Calu3 (cell line): ENCODE data around the gene METTL23. TPM values are rescaled to one million over a fixed set of nuclear protein-coding genes. Genes with fewer than 3 reads are reported as not detected.

Experiments
- BruUV-seq: library from RNA; stranded (reverse); fragments of 400-500 nt; replicated peaks from 2 replicates; lab custom pipeline; 2021; lab: Mats Ljungman, UMichigan
- CTCF ChIA-PET: fragments of 300-600 bp; sonication (Branson Sonifier 250); formaldehyde crosslinking; loops from one replicate; lab custom pipeline; 2022; ENCODE audit warnings: antibody characterized with exemption; lab: Charles Lee
- DNase-seq: peaks from one replicate; pipeline ENCODE4 v3.0.0; 2022
- H3K27ac Mint-ChIP-seq: one replicate; pipeline ENCODE4 v1.8.0; 2022; ENCODE audit warnings: mixed read lengths; ENCODE audit not compliant: unreplicated experiment
- H3K27me3 Mint-ChIP-seq: one replicate; pipeline ENCODE4 v1.8.0; 2022; ENCODE audit warnings: mixed read lengths; ENCODE audit not compliant: unreplicated experiment
- H3K36me3 Mint-ChIP-seq: one replicate; pipeline ENCODE4 v1.8.0; 2022; ENCODE audit warnings: mild to moderate bottlenecking, moderate library complexity, mixed read lengths; ENCODE audit not compliant: insufficient read depth, unreplicated experiment
- H3K4me1 Mint-ChIP-seq: one replicate; pipeline ENCODE4 v1.8.0; 2022; ENCODE audit warnings: mild to moderate bottlenecking, low read depth, mixed read lengths; ENCODE audit not compliant: unreplicated experiment
- H3K4me3 Mint-ChIP-seq: one replicate; pipeline ENCODE4 v1.8.0; 2022; ENCODE audit warnings: mild to moderate bottlenecking, low read depth, moderate library complexity, mixed read lengths; ENCODE audit not compliant: unreplicated experiment
- H3K9me3 Mint-ChIP-seq: one replicate; pipeline ENCODE4 v1.8.0; 2022; ENCODE audit warnings: low read depth, mixed read lengths; ENCODE audit not compliant: unreplicated experiment
- CTCF ChIP-seq: fragments of 200-600 bp; IDR thresholded peaks from one replicate; pipeline ENCODE4 v1.8.0; 2022; ENCODE audit warnings: antibody characterized with exemption; ENCODE audit not compliant: unreplicated experiment
- intact Hi-C: fragments of 100-400 bp; cut with micrococcal nuclease; formaldehyde crosslinking; loops from one replicate; pipeline ENCODE4 v1.10.0; 2022; ENCODE audit not compliant: unreplicated experiment
- total RNA-seq: library from RNA; stranded (reverse); gene quantifications from 2 replicates; pipeline ENCODE4 v1.2.3, GENCODE V29; 2022

The METTL23 gene
- total RNA-seq, 1 experiment from 2014 or later, result 58.1 TPM

DNA sequence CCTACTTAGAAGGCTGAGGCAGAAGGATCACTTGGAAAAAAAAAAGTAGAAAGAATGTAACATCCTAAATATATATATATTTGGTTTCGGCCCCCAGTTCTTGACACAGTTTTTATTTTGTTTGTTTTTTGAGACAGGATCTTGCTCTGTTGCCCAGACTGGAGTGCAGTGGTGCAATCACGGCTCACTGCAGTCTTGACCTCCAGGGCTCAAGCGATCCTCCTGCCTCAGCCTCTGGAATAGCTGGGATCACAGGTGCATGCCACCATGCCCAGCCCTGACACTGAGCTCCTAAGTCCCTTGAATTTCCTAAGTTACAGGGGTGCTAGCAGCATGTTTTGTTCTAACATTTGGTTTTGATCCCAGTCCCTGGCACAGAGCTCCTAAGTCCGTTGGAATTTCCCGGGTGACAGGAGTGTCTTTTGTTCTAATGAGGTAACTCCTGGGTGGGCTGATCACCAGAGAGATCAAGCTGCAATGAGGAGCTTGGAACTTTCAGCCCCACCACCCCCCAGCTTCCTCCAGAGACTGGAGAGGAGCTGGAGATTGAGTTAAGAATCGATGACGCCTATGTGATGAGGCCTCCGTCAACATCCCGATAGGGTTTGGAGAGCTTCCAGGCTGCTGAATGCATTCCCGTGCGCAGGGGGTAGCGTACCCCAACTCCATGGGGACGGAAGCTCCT is 35.9 kb upstream of the METTL23 start:
- no peak overlapping the region for H3K4me3 Mint-ChIP-seq
- CTCF ChIA-PET, result interaction anchor here (1.3 kb wide), 1 partner anchor 10 kb away, joined by 4 read pairs; no protein-coding TSS in a partner anchor
- peaks cover 7% of the 10 kb centered on the region for H3K4me1 Mint-ChIP-seq
- H3K36me3 Mint-ChIP-seq, result peaks cover 7% of the 10 kb centered on the region
- H3K27ac Mint-ChIP-seq, result no peak overlapping the region
- TF ChIP-seq CTCF, result no peak
- no peaks in the 10 kb centered on the region for H3K9me3 Mint-ChIP-seq
- no TSS peak for BruUV-seq
- DNase-seq, result no peak
- intact Hi-C loops, result no loop called here
- H3K27me3 Mint-ChIP-seq, result peaks cover 20% of the 10 kb centered on the region

DNA sequence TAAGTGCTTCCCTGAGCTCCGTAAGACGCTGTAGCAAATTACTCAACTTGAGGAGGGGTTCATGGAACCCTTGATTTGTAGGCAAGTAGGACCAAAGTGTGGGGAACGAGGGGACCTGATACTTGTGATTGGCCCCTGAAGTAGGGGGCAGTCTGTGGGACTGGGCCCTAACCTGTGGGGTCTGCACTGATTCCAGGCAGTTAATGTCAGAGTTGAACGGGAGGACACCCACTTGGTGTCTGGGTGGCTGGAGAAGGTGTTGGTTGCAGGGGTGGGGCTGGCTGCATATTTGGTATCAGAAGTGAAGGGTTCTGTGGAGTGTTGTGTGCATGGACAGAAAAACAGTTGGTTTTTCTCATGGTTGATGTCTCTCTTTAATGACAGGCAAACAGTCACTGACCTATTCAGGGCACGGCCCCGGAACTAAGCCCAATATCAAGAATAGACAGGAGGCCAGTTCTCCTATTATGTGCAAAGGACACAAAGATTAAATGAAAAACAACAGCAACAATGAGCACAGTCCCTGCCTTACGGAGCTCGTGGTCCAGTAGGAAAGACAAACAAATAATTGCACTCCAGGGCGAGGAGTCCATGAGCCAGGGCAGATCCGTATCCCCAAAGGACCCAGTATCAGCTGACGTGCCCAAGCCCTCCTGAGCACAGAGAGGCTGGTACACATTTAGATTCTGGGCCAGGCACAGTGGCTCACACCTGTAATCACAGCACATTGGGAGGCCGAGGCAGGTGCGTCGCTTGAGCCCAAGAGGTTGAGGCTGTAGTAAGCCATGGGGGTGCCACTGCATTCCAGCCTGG is 35.1 kb upstream of the METTL23 start:
- DNase-seq, result no peak
- no peaks in the 10 kb centered on the region for H3K9me3 Mint-ChIP-seq
- no TSS peak for BruUV-seq
- peaks cover 9% of the 10 kb centered on the region for H3K4me1 Mint-ChIP-seq
- TF ChIP-seq CTCF, result no peak
- H3K4me3 Mint-ChIP-seq, result no peak overlapping the region
- H3K36me3 Mint-ChIP-seq, result peaks cover 7% of the 10 kb centered on the region
- H3K27me3 Mint-ChIP-seq, result peaks cover 25% of the 10 kb centered on the region
- intact Hi-C loops, result no loop called here
- CTCF ChIA-PET, result interaction anchor here (1.3 kb wide), 1 partner anchor 10 kb away, joined by 4 read pairs; no protein-coding TSS in a partner anchor
- no peak overlapping the region for H3K27ac Mint-ChIP-seq

DNA sequence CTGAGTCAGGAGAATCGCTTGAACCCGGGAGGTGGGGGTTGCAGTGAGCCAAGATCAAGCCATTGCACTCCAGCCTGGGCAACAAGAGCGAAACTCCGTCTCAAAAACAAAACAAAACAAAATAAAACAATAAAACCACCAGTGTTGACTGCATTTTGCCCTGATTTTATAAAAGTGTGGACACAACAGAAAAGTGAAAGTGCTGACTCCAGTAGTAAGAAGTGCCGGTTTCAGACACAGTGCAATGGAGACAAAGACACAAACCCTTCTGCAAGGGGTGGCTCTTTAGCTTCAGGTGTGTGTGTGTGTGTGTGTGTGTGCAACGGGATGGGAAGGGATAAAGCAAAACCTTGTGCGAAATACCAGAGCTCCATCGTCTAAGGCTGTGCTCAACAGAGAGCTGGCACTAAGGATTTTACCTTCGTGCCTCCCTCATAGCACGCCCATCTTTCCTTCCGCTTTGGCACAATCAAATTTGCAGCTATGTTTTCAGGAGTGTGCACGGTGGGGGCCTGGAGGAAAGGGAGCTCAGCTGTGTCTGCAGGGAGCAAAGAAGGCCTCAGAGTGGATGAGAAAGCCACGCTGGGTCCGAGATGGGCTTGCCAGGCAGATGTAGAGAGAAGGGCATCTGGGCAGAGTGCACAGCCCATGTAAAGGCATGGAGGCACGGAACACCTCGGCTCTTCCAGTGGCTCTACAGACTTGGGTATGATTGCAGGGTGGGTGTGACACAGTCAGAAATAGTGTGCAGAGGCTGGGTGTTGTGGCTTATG is 31.4 kb upstream of the METTL23 start:
- Mint-ChIP-seq H3K9me3 (no peaks in the 10 kb centered on the region), H3K27ac (no peak overlapping the region), H3K4me3 (peak overlapping the region; percentile 67), H3K36me3 (peaks cover 7% of the 10 kb centered on the region), H3K27me3 (peaks cover 20% of the 10 kb centered on the region), H3K4me1 (peaks cover 9% of the 10 kb centered on the region)
- intact Hi-C loops, result no loop called here
- no peak for DNase-seq
- CTCF ChIA-PET, result interaction anchor here (0.6 to 1.7 kb wide), 2 partner anchors 13 to 77 kb away, joined by 4 read pairs; no protein-coding TSS in a partner anchor
- BruUV-seq, result no TSS peak
- TF ChIP-seq CTCF, result no peak
